HepG2 (cell line): ENCODE measurements around the gene PCGF3. TPM values are rescaled to one million over a fixed set of nuclear protein-coding genes. Genes with fewer than 3 reads are reported as not detected.

Source experiments
- BRF2 ChIP-seq: sonication (generic); formaldehyde crosslinking; IDR thresholded peaks from 2 replicates; pipeline ENCODE4 v1.8.1; 2022; ENCODE audit warnings: mild to moderate bottlenecking, missing genetic modification reagents
- HHEX ChIP-seq: IDR thresholded peaks from 2 replicates; pipeline ENCODE4 v1.6.1; 2016; ENCODE audit warnings: control low read depth
- HOMEZ ChIP-seq: IDR thresholded peaks from 2 replicates; pipeline ENCODE4 v1.6.1; 2016; ENCODE audit warnings: low read depth
- KDM2A ChIP-seq: sonication (generic); formaldehyde crosslinking; IDR thresholded peaks from 2 replicates; pipeline ENCODE4 v1.4.0; 2020; ENCODE audit warnings: low read depth, missing genetic modification reagents, borderline replicate concordance
- MED13 ChIP-seq: sonication (generic); formaldehyde crosslinking; IDR thresholded peaks from 2 replicates; pipeline ENCODE4 v1.5.0; 2020; ENCODE audit warnings: missing genetic modification reagents
- MIER2 ChIP-seq: IDR thresholded peaks from 2 replicates; pipeline ENCODE4 v1.6.1; 2016; ENCODE audit warnings: missing biosample characterization, missing genetic modification reagents
- NFYC ChIP-seq: IDR thresholded peaks from 2 replicates; pipeline ENCODE4 v1.6.1; 2016; ENCODE audit warnings: missing genetic modification reagents, missing compliant biosample characterization
- NONO ChIP-seq, 2 experiments: fragments of 450-650 bp in 1 of 2; sonication (generic) in 1 of 2; formaldehyde crosslinking in 1 of 2; IDR thresholded peaks in 1 of 2; conservative IDR thresholded peaks in 1 of 2; 2 replicates each; pipeline versions ENCODE4 v1.6.1 to v1.8.0; 2017 to 2022; ENCODE audit warnings: mild to moderate bottlenecking in 1 of 2, missing genetic modification reagents in 1 of 2, moderate library complexity in 1 of 2
- PHF20 ChIP-seq: sonication (generic); formaldehyde crosslinking; IDR thresholded peaks from 2 replicates; pipeline ENCODE4 v1.5.0; 2020; ENCODE audit warnings: mild to moderate bottlenecking, missing genetic modification reagents
- PHF21A ChIP-seq: sonication (generic); formaldehyde crosslinking; IDR thresholded peaks from 2 replicates; pipeline ENCODE4 v1.5.0; 2020; ENCODE audit warnings: mild to moderate bottlenecking, missing genetic modification reagents
- POGK ChIP-seq: sonication (generic); formaldehyde crosslinking; conservative IDR thresholded peaks from 2 replicates; pipeline ENCODE4 v1.8.0; 2022; ENCODE audit warnings: mild to moderate bottlenecking, moderate library complexity, missing genetic modification reagents
- PRDM10 ChIP-seq: sonication (generic); formaldehyde crosslinking; IDR thresholded peaks from 2 replicates; pipeline ENCODE4 v1.4.0; 2020; ENCODE audit warnings: low read depth, missing genetic modification reagents
- RFXAP ChIP-seq: sonication (generic); formaldehyde crosslinking; IDR thresholded peaks from 2 replicates; pipeline ENCODE4 v1.4.0; 2020; ENCODE audit warnings: missing genetic modification reagents, borderline replicate concordance
- SOX13 ChIP-seq, 3 experiments: fragments of 450-650 bp in 1 of 3; sonication (generic) in 1 of 3; formaldehyde crosslinking in 1 of 3; IDR thresholded peaks in 2 of 3; conservative IDR thresholded peaks in 1 of 3; 2 replicates each; pipeline versions ENCODE4 v1.5.0 to v1.6.1; 2016 to 2020; ENCODE audit warnings: antibody characterized with exemption in 1 of 3, mild to moderate bottlenecking in 1 of 3, missing compliant biosample characterization in 1 of 3, missing genetic modification reagents in 1 of 3, moderate library complexity in 1 of 3
- ZNF260 ChIP-seq: sonication (generic); formaldehyde crosslinking; IDR thresholded peaks from 2 replicates; pipeline ENCODE4 v1.4.0; 2020; ENCODE audit warnings: missing genetic modification reagents, low read depth, mild to moderate bottlenecking, borderline replicate concordance
- ZNF329 ChIP-seq: sonication (generic); formaldehyde crosslinking; IDR thresholded peaks from 2 replicates; pipeline ENCODE4 v1.9.0; 2021; ENCODE audit warnings: low read depth, mild to moderate bottlenecking, missing genetic modification reagents
- ZNF543 ChIP-seq: sonication (generic); formaldehyde crosslinking; IDR thresholded peaks from 2 replicates; pipeline ENCODE4 v1.4.0; 2020; ENCODE audit warnings: mild to moderate bottlenecking, missing genetic modification reagents
- ZNF773 ChIP-seq: sonication (generic); formaldehyde crosslinking; IDR thresholded peaks from 2 replicates; pipeline ENCODE4 v1.4.0; 2020; ENCODE audit warnings: missing genetic modification reagents, borderline replicate concordance
- ZSCAN21 ChIP-seq: sonication (generic); formaldehyde crosslinking; IDR thresholded peaks from 2 replicates; pipeline ENCODE4 v1.8.0; 2022; ENCODE audit warnings: mild to moderate bottlenecking, missing genetic modification reagents, moderate library complexity, borderline replicate concordance
- polyA plus RNA-seq, 8 experiments: library from polyadenylated mRNA; depleted of rRNA in 3 of 8; stranded (reverse) in 7 of 8; unstranded in 1 of 8; fragments of >200 nt; fragmentation: Illumina TruSeq in 4 of 8; extraction: Trizol in 4 of 8; gene quantifications; 2 replicates each; pipeline versions ENCODE4 v1.2.1 to v1.2.3, GENCODE V29; 2011 to 2016; ENCODE audit warnings: low read depth in 4 of 8, missing spikeins in 1 of 8, mixed read lengths in 1 of 8; ENCODE audit not compliant: insufficient read depth in 1 of 8
- total RNA-seq, 5 experiments: library from RNA; depleted of rRNA; stranded (reverse); fragments of >200 nt; fragmentation: Illumina TruSeq; extraction: Trizol; gene quantifications; 2 replicates each; pipeline ENCODE4 v1.2.3, GENCODE V29; 2016; ENCODE audit warnings: low read depth in 1 of 5

Gene PCGF3
- total and polyA plus RNA-seq, 2 of the 13 experiments (the other 11 are each of a cell fraction or from before 2014, with no cell fraction given), result 28.6 to 66.2 TPM

- TF ChIP-seq PHF21A (CRISPR knock-in tag) (peak; percentile 65), BRF2 (CRISPR knock-in tag) (no peak), RFXAP (peak; percentile 95), POGK (CRISPR knock-in tag) (no peak; the same call in 1 of the 2 replicates), PHF20 (peak; percentile 69), ZNF329 (CRISPR knock-in tag) (0 out of 2 replicates have a peak, but pooled peaks have one; percentile 14), SOX13 (IDR thresholded peaks at IDR 0.05) (no peak), SOX13 (CRISPR knock-in tag; conservative IDR thresholded peaks at IDR 0.05 in 1 of 2, IDR thresholded peaks at IDR 0.05 in 1 of 2) (0 out of 4 replicates have a peak, but pooled peaks of 1 of the 2 experiments have one; percentile 21), HHEX (no peak), ZNF543 (CRISPR knock-in tag) (peak; percentile 86; the same call in 1 of the 2 replicates), MED13 (CRISPR knock-in tag) (no peak; the same call in 1 of the 2 replicates), NFYC (CRISPR knock-in tag) (peak; percentile 99), NONO (IDR thresholded peaks at IDR 0.05) (no peak), NONO (CRISPR knock-in tag; conservative IDR thresholded peaks at IDR 0.05) (peak; percentile 64; the same call in 1 of the 2 replicates), ZNF260 (CRISPR knock-in tag) (0 out of 2 replicates have a peak, but pooled peaks have one; percentile 46), MIER2 (CRISPR knock-in tag) (no peak), KDM2A (CRISPR knock-in tag) (peak; percentile 81; the same call in 1 of the 2 replicates), ZSCAN21 (CRISPR knock-in tag) (peak; percentile 21; the same call in 1 of the 2 replicates), ZNF773 (CRISPR knock-in tag) (peak; percentile 44; the same call in 1 of the 2 replicates), HOMEZ (CRISPR knock-in tag) (no peak), PRDM10 (no peak)
Observed at GRCh38 chr4:781493-782216, 76.0 kb downstream of the PCGF3 start (continued).
